Smooth muscle cell of the umbilical artery (primary cell): ENCODE measurements around the gene METTL14. TPM values are rescaled to one million over a fixed set of nuclear protein-coding genes. Genes with fewer than 3 reads are reported as not detected.

ENCODE experiments used
- total RNA-seq: library from RNA; depleted of rRNA; stranded (reverse); fragments of >200 nt; gene quantifications from 2 replicates; pipeline ENCODE4 v1.2.3, GENCODE V29; 2014

Gene METTL14
- 53.1 and 68.3 TPM in 2 replicates for total RNA-seq

GRCh38 chr4:118684873-118685811 is at the start of gene METTL14:
TSS of gene METTL14 (plus strand) at chr4:118685392. CDS start at chr4:118685535, 143 bp downstream.

Other genes starting within 250 kb of the METTL14 start
- gene SEC24D, start 150.7 kb downstream of the METTL14 start, total RNA-seq = 140 and 204 TPM in 2 replicates
- 19.5 and 48.1 TPM in 2 replicates for gene SYNPO2, start 203.5 kb downstream of the METTL14 start, total RNA-seq